NT2/D1 (cell line): ENCODE measurements around the gene CALR3.
"Not testable (repeated sequence)": the region's sequence is repeated elsewhere in the genome, so short reads cannot be mapped to it uniquely, and the experiment has no call there.

Experiments used
- DNase-seq: peaks from one replicate; pipeline ENCODE4 v3.0.0-alpha.2; 2011; ENCODE audit warnings: low read depth, low spot score
- H3K27me3 ChIP-seq: 2 replicates; pipeline ENCODE4 v1.6.0; 2011; ENCODE audit warnings: mild to moderate bottlenecking; ENCODE audit not compliant: insufficient read length, insufficient read depth
- H3K36me3 ChIP-seq: 2 replicates; pipeline ENCODE4 v1.6.1; 2011; ENCODE audit warnings: mild to moderate bottlenecking, low read length, mixed read lengths; ENCODE audit not compliant: insufficient read depth, insufficient read length
- H3K4me1 ChIP-seq: 2 replicates; pipeline ENCODE4 v1.5.1; 2011; ENCODE audit not compliant: insufficient read depth, insufficient read length
- H3K4me3 ChIP-seq: 2 replicates; pipeline ENCODE4 v1.5.1; 2011; ENCODE audit warnings: low read depth; ENCODE audit not compliant: insufficient read length
- H3K9ac ChIP-seq: 2 replicates; pipeline ENCODE4 v1.6.0; 2011; ENCODE audit warnings: low read depth; ENCODE audit not compliant: insufficient read length
- H3K9me3 ChIP-seq: 2 replicates; pipeline ENCODE4 v1.5.1; 2011; ENCODE audit warnings: mild to moderate bottlenecking, low read length; ENCODE audit not compliant: insufficient read depth
- SUZ12 ChIP-seq: IDR thresholded peaks from 2 replicates; pipeline ENCODE4 v1.6.1; 2011; ENCODE audit not compliant: insufficient read length, insufficient read depth; ENCODE audit errors: extremely low read depth
- YY1 ChIP-seq: IDR thresholded peaks from 2 replicates; pipeline ENCODE4 v1.6.1; 2011; ENCODE audit not compliant: insufficient read length, insufficient read depth
- ZNF274 ChIP-seq: IDR thresholded peaks from 2 replicates; pipeline ENCODE4 v1.6.1; 2011; ENCODE audit warnings: mild to moderate bottlenecking, low read depth, low read length

Gene CALR3

DNA sequence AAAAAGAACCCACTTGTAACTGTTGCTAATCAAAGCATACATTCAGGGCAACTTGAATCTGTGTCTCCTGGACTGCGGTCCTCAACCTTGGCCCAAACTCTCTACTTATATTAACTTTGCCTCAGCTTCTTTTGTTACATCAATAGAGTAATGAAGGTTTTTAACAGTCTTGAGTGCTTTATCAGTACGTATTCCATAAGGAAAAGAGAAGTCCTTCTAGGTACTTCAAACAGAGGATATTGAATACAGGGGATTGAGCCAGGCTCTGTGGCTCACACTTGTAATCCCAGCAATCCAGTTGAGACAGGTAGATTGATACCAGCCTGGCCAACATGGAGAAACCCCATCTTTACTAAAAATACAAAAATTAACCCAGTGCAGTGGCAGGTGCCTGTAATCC is 23.0 kb downstream of the CALR3 start:
- peaks cover 11% of the 10 kb centered on the region for H3K27me3 ChIP-seq
- H3K36me3 ChIP-seq: no peaks in the 10 kb centered on the region
- peaks cover 8% of the 10 kb centered on the region; the same call in 1 of the 2 replicates for H3K9me3 ChIP-seq
- H3K9ac ChIP-seq: no peak overlapping the region
- TF ChIP-seq YY1: no peak
- TF ChIP-seq ZNF274: no peak
- no peak for TF ChIP-seq SUZ12
- peaks cover 8% of the 10 kb centered on the region for H3K4me1 ChIP-seq
- no peak for DNase-seq
- H3K4me3 ChIP-seq: no peak overlapping the region

DNA sequence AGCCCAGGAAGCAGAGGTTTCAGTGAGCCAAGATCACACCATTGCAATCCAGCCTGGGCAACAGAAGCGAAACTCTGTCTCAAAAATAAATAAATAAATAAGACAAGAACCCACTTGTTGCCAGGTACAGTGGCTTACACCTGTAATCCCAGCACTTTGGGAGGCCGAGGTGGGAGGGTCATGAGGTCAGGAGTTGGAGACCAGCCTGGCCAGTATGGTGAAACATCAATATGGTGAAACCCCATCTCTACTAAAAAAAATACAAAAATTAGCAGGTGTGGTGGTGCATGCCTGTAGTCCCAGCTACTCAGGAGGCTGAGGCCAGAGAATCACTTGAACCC is 23.4 kb downstream of the CALR3 start:
- H3K36me3 ChIP-seq: not testable (repeated sequence)
- H3K9ac ChIP-seq: peak overlapping the region; percentile 91

DNA sequence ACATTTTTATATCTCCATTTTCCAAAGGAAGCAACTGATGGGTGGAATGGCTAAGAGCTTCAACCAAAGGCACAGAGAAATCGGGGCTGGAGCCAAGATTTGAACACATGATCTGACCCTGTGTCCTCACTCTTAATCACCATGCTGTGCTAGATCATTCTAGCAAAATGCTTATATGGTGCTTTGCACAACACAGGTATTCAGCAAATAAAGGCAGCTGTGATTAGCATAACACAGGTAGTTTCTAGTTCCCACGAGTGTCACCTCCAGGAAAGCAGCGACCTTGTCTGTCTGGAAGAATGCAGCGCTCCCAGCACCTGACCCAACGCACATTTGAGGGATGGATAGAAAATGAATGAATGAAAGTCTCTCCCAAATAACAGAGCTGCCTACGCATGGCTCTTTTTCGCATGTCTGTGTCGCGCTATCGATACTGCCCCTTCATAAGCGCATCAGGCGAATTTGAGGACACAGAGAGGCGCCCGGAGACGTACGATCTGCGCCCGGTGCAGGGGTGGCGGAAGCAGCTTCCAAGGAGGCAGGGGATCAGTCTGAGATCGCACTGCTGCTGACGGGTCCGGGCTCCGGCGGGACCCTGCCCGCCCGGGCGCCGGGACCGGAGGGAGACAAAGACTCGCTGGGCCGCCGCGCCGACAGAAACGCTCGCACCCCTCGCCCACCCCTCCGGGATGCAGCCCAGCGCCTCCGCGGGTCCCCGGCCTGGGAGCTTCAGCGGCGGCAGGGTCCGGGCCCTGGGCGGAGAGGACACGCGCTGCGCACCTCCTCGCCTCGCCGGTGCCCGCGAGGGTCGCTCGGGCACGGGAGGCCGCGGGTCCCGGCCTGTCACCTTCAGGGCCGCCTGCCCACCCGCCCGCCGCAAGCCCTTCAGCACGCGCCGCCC is 24.8 kb downstream of the CALR3 start:
- H3K4me1 ChIP-seq: peaks cover 10% of the 10 kb centered on the region
- H3K36me3 ChIP-seq: peaks cover 3% of the 10 kb centered on the region
- H3K27me3 ChIP-seq: peaks cover 11% of the 10 kb centered on the region
- TF ChIP-seq SUZ12 (no peak), YY1 (no peak), ZNF274 (no peak)
- H3K4me3 ChIP-seq: peak overlapping the region; percentile 75
- H3K9me3 ChIP-seq: peaks cover 8% of the 10 kb centered on the region; the same call in 1 of the 2 replicates
- DNase-seq: no peak
- H3K9ac ChIP-seq: peak overlapping the region; percentile 85

More for the DNA sequence above, 23.4 kb downstream of the CALR3 start:
- not testable (repeated sequence) for H3K9me3 ChIP-seq, H3K4me1 ChIP-seq, DNase-seq
- Histone ChIP-seq H3K4me3 (peak overlapping the region; percentile 78), H3K27me3 (peaks cover 11% of the 10 kb centered on the region)

DNA sequence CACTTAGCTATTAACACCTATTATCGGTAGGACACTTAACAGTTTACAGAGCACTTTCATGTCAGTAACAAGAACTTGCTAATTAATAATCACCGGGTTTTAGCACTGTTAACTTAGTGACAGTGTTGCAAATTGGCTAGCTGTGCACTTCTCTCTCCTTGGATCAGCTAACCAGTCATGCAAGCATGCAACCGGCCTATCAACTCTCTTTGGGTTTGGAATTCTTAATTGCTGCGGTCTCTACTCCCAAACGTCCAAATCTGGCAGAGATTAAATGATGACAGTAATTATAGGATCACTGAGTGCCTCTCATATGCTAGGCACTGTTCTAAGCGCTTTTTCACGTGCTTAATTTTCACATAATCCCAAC is 25.4 kb downstream of the CALR3 start:
- DNase-seq: no peak
- peaks cover 8% of the 10 kb centered on the region; the same call in 1 of the 2 replicates for H3K9me3 ChIP-seq
- H3K4me1 ChIP-seq: peaks cover 10% of the 10 kb centered on the region
- peaks cover 11% of the 10 kb centered on the region for H3K27me3 ChIP-seq
- H3K4me3 ChIP-seq: peak overlapping the region; percentile 75
- H3K9ac ChIP-seq: peak overlapping the region; percentile 85
- peaks cover 4% of the 10 kb centered on the region for H3K36me3 ChIP-seq
- TF ChIP-seq SUZ12 (no peak), ZNF274 (no peak)

DNA sequence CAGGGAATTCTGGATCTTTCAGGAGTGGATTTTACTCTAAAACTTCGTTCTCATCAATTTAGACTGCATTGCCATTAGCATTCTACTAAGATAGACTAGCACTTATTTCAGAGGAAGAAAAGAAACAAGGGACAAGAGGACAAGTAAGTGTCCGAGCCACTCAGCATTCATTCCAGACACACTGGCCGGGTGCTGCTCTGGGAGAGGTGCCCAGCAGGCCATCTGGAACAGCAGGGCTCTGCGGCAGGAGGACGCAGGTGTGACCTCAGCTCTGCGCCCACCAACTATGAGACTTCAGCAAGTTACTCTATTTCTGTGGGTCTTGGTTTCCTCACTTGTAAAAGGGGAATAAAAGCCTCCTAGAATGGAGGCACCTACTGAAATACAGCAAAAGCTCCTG is 28.4 kb downstream of the CALR3 start:
- Histone ChIP-seq H3K27me3 (peaks cover 6% of the 10 kb centered on the region), H3K9ac (no peak overlapping the region), H3K36me3 (peaks cover 15% of the 10 kb centered on the region), H3K4me1 (peaks cover 23% of the 10 kb centered on the region), H3K9me3 (no peaks in the 10 kb centered on the region), H3K4me3 (no peak overlapping the region)
- no peak for TF ChIP-seq ZNF274
- no peak for TF ChIP-seq SUZ12
- TF ChIP-seq YY1: no peak
- no peak for DNase-seq

DNA sequence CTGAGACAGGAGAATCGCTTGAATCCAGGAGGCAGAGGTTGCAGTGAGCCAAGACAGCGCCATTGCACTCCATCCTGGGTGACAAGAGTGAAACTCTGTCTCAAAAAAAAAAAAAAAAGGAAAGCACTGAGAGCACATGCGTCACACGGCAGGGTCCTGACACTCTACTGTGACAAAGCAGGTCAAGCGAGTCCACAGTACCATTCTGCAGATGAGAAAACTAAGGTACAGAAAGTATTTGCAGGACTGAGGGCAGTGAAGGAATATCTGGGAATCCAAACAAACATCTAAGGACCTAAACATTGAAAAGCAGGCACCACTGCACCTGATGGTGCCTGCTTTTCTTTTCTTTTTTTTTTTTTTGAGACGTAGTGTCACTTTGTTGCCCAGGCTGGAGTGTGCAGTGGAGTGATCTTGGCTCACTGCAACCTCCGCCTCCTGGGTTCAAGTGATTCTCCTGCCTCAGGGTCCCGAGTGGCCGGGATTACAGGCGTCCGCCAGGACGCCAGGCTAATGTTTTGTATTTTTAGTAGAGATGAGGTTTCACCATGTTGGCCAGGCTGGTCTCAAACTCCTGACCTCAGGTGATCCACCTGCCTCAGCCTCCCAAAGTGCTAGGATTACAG is 29.1 kb downstream of the CALR3 start:
- H3K9ac ChIP-seq, H3K9me3 ChIP-seq: not testable (repeated sequence)

DNA sequence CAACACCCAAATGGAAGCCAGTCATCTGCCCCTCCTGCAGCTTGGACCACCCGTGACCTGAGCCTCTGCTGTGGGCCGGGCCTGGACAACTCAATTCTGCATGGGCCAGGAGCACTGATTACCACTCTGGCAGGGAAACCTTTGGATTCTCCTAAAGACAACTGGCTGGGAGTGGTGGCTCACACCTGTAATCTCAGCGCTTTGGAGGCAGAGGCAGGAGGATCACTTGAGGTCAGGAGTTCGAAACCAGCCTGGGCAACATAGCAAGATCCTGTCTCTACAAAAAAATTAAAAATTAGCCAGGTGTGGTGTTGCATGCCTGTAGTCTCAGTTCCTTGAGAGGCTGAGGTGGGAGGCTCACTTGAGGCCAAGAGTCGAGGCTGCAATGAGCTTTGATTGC is 30.7 kb downstream of the CALR3 start:
- Histone ChIP-seq H3K27me3 (no peaks in the 10 kb centered on the region), H3K9ac (no peak overlapping the region), H3K4me1 (peaks cover 23% of the 10 kb centered on the region), H3K36me3 (peaks cover 17% of the 10 kb centered on the region), H3K9me3 (no peaks in the 10 kb centered on the region), H3K4me3 (no peak overlapping the region)
- no peak for DNase-seq
- TF ChIP-seq SUZ12: no peak
- no peak for TF ChIP-seq ZNF274
- TF ChIP-seq YY1: no peak

More for the DNA sequence above, 29.1 kb downstream of the CALR3 start:
- H3K4me3 ChIP-seq, H3K27me3 ChIP-seq, DNase-seq: not testable (repeated sequence)
- Histone ChIP-seq H3K36me3 (peaks cover 17% of the 10 kb centered on the region), H3K4me1 (peaks cover 23% of the 10 kb centered on the region)
